ENCODE measurements around the gene SLC16A12.

- TF ChIP-seq POLR2A (IDR thresholded peaks at IDR 0.05; ENCODE audit: low read depth, low read length) (no peak), POLR2AphosphoS5 (IDR thresholded peaks at IDR 0.05; ENCODE audit: low read depth, low read length) (no peak), TAF1 (IDR thresholded peaks at IDR 0.05; ENCODE audit: borderline replicate concordance, low read depth, low read length) (no peak)
Observed at GRCh38 chr10:89563861-89564478, 28.6 kb upstream of the SLC16A12 start.
